ENCODE data around the gene IRAK2.

The IRAK2 gene

DNA sequence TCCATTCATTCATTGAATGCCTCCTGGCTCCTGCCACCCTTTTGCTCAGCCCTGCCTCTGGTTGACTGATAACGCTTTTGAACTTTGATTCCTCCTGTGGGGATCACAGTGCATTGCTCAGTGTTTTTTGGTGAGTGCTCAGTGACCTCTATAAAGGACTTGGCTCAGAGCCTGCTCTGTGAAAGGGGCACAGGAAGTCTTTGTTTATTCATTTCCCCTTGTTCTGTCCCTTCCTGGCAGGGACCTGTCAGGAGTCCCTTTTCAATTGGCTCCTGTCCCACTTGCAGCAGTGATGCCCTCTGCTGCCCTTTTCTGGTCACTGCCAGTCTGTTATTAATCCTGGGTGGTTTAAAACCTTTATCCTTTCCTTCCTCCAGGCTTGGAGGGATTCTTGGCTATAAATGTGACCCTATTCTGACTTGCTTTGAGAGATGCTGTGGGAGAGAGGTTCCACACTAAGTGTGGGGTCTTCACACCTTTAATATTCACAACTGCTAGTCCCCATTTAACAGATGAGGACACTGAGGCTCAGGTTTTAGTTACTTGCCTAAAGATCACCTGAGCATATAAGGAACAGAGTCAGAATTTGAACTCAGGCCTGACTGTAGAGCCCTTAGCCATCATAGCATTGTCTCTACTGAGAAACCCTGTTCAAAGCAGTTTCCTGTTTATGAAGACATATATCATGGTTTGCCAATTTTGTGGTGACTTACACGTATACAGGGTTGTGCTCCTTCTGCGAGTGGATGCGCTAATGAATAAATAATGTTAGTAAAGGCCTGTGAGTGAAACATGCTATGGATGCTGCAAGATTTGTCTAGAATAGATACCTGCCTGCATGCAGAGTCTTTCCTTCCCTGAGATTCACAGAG is 60.3 kb downstream of the IRAK2 start:
- DNase-seq (ENCODE audit: low read depth) = peak; percentile 84
- TF ChIP-seq, protein P1, sequence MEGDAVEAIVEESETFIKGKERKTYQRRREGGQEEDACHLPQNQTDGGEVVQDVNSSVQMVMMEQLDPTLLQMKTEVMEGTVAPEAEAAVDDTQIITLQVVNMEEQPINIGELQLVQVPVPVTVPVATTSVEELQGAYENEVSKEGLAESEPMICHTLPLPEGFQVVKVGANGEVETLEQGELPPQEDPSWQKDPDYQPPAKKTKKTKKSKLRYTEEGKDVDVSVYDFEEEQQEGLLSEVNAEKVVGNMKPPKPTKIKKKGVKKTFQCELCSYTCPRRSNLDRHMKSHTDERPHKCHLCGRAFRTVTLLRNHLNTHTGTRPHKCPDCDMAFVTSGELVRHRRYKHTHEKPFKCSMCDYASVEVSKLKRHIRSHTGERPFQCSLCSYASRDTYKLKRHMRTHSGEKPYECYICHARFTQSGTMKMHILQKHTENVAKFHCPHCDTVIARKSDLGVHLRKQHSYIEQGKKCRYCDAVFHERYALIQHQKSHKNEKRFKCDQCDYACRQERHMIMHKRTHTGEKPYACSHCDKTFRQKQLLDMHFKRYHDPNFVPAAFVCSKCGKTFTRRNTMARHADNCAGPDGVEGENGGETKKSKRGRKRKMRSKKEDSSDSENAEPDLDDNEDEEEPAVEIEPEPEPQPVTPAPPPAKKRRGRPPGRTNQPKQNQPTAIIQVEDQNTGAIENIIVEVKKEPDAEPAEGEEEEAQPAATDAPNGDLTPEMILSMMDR (IDR thresholded peaks at IDR 0.05; ENCODE audit: low read depth, low read length) = peak; percentile 86
- no peak for TF ChIP-seq MYC (IDR thresholded peaks at IDR 0.05; ENCODE audit: low read depth, low read length)
- H3K4me3 ChIP-seq (ENCODE audit: low read depth, low read length) = no peak overlapping the region

DNA sequence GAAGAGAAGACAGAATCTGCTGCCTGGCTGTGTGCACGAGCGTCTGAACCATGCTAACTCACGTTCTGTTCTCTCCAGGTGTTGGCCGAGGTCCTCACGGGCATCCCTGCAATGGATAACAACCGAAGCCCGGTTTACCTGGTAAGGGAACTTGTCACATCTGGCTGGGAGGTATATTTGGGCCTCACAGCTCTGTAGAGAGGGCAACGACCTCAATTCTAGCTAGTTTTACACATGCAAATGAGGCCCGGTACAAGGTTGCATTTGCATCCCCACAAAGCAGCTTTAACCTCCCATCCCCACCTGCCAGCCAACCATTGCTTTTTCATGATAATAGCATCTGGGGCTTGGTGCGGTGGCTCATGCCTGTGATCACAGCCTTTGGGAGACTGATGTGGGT is 61.6 kb downstream of the IRAK2 start:
- H3K4me3 ChIP-seq (ENCODE audit: low read depth, low read length) = no peak overlapping the region
- TF ChIP-seq POLR2A (IDR thresholded peaks at IDR 0.05; ENCODE audit: extremely low read depth, insufficient read length) (no peak), MYC (IDR thresholded peaks at IDR 0.05; ENCODE audit: low read depth, low read length) (no peak)
- TF ChIP-seq, protein P2, sequence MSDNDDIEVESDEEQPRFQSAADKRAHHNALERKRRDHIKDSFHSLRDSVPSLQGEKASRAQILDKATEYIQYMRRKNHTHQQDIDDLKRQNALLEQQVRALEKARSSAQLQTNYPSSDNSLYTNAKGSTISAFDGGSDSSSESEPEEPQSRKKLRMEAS (IDR thresholded peaks at IDR 0.05; ENCODE audit: low read depth, low read length) = no peak
- TF ChIP-seq, protein P1 (IDR thresholded peaks at IDR 0.05; ENCODE audit: low read depth, low read length) = no peak
- no peak for DNase-seq (ENCODE audit: low read depth)

GRCh38 chr3:10228248-10228950 is 63.7 kb downstream of the IRAK2 start:
- DNase-seq (ENCODE audit: low read depth) = peak; percentile 91
- TF ChIP-seq MYC (IDR thresholded peaks at IDR 0.05; ENCODE audit: low read depth, low read length) = peak; percentile 52; the same call in 1 of the 2 replicates
- TF ChIP-seq, protein P1 (IDR thresholded peaks at IDR 0.05; ENCODE audit: low read depth, low read length) = no peak
- no peak overlapping the region for H3K4me3 ChIP-seq (ENCODE audit: low read depth, low read length)

DNA sequence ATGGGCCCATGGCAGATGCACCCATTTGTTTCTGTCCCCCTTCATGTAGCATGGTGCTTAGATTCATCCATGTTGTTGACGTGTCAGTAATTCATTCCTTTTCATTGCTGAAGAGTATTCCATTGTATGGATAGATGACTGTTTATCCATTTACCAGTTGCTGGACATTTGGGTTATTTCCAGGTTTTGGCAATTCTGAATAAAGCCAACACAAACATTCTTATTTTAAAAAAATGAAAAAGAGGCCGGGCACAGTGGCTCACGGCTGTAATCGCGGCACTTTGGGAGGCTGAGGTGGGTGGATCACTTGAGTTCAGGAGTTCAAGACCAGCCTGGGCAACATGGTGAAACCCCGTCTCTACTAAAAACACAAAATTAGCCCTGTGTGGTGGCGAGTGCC is 64.9 kb downstream of the IRAK2 start:
- no peak for DNase-seq (ENCODE audit: low read depth)
- H3K4me3 ChIP-seq (ENCODE audit: low read depth, low read length) = no peak overlapping the region

GRCh38 chr3:10232137-10232536 is 67.4 kb downstream of the IRAK2 start:
- DNase-seq (ENCODE audit: low read depth) = peak; percentile 61
- TF ChIP-seq, protein P2 (IDR thresholded peaks at IDR 0.05; ENCODE audit: low read depth, low read length) = no peak
- TF ChIP-seq POLR2A (IDR thresholded peaks at IDR 0.05; ENCODE audit: extremely low read depth, insufficient read length) (no peak), MYC (IDR thresholded peaks at IDR 0.05; ENCODE audit: low read depth, low read length) (peak; percentile 7; the same call in 1 of the 2 replicates)
- TF ChIP-seq, protein P1 (IDR thresholded peaks at IDR 0.05; ENCODE audit: low read depth, low read length) = no peak
- no peak overlapping the region for H3K4me3 ChIP-seq (ENCODE audit: low read depth, low read length)

More for the DNA sequence above, 64.9 kb downstream of the IRAK2 start:
- TF ChIP-seq, protein P2 (IDR thresholded peaks at IDR 0.05; ENCODE audit: low read depth, low read length) = no peak
- no peak for TF ChIP-seq POLR2A (IDR thresholded peaks at IDR 0.05; ENCODE audit: extremely low read depth, insufficient read length)
- no peak for TF ChIP-seq MYC (IDR thresholded peaks at IDR 0.05; ENCODE audit: low read depth, low read length)
- TF ChIP-seq, protein P1 (IDR thresholded peaks at IDR 0.05; ENCODE audit: low read depth, low read length) = no peak
